Keratinocyte (primary cell): Measurements from ENCODE around the gene CRIM1.

Experiments used
- EZH2 ChIP-seq: IDR thresholded peaks from one replicate; pipeline ENCODE4 v1.6.1; 2012; ENCODE audit warnings: inconsistent platforms, mild to moderate bottlenecking, low read length, moderate library complexity
- TF ChIP-seq, protein P1 (sequence below), 3 experiments: IDR thresholded peaks in 1 of 3; conservative IDR thresholded peaks in 1 of 3; optimal IDR thresholded peaks in 1 of 3; 2 replicates in 2 of 3; 3 replicates in 1 of 3; pipeline versions ENCODE3 to v1.5.1; 2011; ENCODE audit warnings: low read length in 3 of 3, mild to moderate bottlenecking in 3 of 3, moderate library complexity in 2 of 3, control low read depth in 1 of 3, inconsistent platforms in 1 of 3; ENCODE audit not compliant: insufficient read depth in 2 of 3; ENCODE audit errors: extremely low read depth in 1 of 3

- TF ChIP-seq, protein P1, sequence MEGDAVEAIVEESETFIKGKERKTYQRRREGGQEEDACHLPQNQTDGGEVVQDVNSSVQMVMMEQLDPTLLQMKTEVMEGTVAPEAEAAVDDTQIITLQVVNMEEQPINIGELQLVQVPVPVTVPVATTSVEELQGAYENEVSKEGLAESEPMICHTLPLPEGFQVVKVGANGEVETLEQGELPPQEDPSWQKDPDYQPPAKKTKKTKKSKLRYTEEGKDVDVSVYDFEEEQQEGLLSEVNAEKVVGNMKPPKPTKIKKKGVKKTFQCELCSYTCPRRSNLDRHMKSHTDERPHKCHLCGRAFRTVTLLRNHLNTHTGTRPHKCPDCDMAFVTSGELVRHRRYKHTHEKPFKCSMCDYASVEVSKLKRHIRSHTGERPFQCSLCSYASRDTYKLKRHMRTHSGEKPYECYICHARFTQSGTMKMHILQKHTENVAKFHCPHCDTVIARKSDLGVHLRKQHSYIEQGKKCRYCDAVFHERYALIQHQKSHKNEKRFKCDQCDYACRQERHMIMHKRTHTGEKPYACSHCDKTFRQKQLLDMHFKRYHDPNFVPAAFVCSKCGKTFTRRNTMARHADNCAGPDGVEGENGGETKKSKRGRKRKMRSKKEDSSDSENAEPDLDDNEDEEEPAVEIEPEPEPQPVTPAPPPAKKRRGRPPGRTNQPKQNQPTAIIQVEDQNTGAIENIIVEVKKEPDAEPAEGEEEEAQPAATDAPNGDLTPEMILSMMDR (optimal IDR thresholded peaks at IDR 0.05 in 1 of 3, IDR thresholded peaks at IDR 0.05 in 1 of 3, conservative IDR thresholded peaks at IDR 0.05 in 1 of 3; ENCODE audit: extremely low read depth in 1 of 3, insufficient read depth in 2 of 3, low read length in 3 of 3): no peak
- TF ChIP-seq EZH2: no peak
Observed at GRCh38 chr2:36570416-36570815, 214.8 kb downstream of the CRIM1 start.
